ENCODE data around the gene SHROOM1. TPM values are rescaled to one million over a fixed set of nuclear protein-coding genes. Genes with fewer than 3 reads are reported as not detected.

The SHROOM1 gene
- total RNA-seq, 2 donors from 2014 or later = 62.1 to 364 TPM

DNA sequence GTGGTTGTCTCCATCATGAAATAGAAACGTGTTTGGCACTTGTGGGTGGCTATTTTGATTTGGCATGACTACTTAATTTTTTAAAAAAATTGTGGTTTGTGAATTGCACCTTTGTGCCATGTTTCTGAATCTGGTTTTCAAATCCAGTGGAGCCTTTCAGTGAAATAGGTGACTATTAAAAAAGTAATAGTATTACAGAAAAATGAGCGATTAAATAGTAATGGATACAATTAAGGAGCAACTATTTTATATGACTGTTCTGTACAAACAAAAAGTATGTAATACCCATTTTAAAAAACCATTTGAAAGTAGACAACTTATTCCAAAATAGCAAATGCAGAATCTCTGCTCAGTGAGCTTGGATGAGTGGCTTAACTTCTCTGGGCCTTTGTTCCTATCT is 14.4 kb downstream of the SHROOM1 start:
- Histone ChIP-seq H3K4me3 (no peak overlapping the region), H3K9me3 (no peaks in the 10 kb centered on the region), H3K27ac (no peak overlapping the region), H3K27me3 (replicated peaks; ENCODE audit: insufficient read depth) (no peaks in the 10 kb centered on the region), H3K36me3 (no peaks in the 10 kb centered on the region), H3K4me1 (replicated peaks) (peaks cover 6% of the 10 kb centered on the region)
- TF ChIP-seq, protein P1, sequence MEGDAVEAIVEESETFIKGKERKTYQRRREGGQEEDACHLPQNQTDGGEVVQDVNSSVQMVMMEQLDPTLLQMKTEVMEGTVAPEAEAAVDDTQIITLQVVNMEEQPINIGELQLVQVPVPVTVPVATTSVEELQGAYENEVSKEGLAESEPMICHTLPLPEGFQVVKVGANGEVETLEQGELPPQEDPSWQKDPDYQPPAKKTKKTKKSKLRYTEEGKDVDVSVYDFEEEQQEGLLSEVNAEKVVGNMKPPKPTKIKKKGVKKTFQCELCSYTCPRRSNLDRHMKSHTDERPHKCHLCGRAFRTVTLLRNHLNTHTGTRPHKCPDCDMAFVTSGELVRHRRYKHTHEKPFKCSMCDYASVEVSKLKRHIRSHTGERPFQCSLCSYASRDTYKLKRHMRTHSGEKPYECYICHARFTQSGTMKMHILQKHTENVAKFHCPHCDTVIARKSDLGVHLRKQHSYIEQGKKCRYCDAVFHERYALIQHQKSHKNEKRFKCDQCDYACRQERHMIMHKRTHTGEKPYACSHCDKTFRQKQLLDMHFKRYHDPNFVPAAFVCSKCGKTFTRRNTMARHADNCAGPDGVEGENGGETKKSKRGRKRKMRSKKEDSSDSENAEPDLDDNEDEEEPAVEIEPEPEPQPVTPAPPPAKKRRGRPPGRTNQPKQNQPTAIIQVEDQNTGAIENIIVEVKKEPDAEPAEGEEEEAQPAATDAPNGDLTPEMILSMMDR (IDR thresholded peaks at IDR 0.05) = no peak
- no peak for TF ChIP-seq POLR2A (IDR thresholded peaks at IDR 0.05)
- no peak for TF ChIP-seq POLR2AphosphoS5 (IDR thresholded peaks at IDR 0.05)
- no peak for DNase-seq (ENCODE audit: low spot score)
- intact Hi-C loops (cut with DNase I) = no loop called here
- 81% methylated on average over 2 of the region's 2 CpGs for WGBS

DNA sequence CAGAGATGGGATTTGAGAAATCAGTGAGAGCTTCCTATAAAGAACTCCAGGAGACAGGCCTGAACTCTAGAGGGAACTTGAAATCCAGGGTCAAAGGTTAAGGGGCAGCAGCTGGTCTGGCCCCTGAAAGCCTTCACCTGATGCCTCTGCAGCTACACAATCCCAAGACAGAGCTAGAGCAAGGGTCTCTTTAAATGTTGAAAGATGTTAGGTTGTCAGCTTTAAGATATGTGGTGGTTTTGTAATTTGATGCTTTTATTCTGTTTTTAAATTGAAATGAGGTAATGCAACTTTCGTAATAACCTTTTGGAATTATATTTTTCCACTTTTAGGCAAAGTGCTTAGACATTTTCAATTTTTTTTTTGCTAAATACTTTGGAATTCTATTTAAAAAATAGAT is 15.0 kb downstream of the SHROOM1 start:
- Histone ChIP-seq H3K36me3 (no peaks in the 10 kb centered on the region), H3K4me3 (no peak overlapping the region), H3K9me3 (no peaks in the 10 kb centered on the region), H3K27ac (no peak overlapping the region), H3K27me3 (replicated peaks; ENCODE audit: insufficient read depth) (no peaks in the 10 kb centered on the region), H3K4me1 (replicated peaks) (peaks cover 6% of the 10 kb centered on the region)
- WGBS = 93% methylated on average over 1 of the region's 1 CpG
- no peak for DNase-seq (ENCODE audit: low spot score)
- no peak for TF ChIP-seq POLR2AphosphoS5 (IDR thresholded peaks at IDR 0.05)
- TF ChIP-seq, protein P1 (IDR thresholded peaks at IDR 0.05) = no peak
- intact Hi-C loops (cut with DNase I) = no loop called here

DNA sequence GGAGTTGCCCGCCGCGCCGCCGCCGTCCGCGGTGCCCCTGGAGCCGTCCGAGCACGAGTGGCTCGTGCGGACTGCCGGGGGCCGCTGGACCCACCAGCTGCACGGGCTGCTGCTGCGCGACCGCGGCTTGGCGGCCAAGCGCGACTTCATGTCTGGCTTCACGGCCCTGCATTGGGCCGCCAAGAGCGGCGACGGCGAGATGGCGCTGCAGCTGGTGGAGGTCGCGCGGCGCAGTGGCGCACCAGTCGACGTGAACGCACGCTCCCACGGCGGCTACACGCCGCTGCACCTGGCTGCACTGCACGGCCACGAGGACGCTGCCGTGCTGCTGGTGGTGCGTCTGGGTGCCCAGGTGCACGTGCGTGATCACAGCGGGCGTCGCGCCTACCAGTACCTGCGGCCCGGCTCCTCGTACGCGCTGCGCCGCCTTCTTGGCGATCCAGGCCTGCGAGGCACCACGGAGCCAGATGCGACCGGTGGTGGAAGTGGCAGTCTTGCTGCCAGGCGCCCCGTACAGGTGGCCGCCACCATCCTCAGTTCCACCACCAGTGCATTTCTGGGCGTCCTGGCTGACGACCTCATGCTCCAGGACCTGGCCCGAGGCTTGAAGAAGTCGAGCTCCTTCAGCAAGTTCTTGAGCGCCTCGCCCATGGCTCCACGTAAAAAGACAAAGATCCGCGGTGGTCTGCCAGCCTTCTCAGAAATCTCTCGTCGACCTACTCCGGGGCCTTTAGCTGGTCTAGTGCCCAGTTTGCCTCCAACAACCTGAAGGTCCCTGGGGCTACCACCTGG is 15.7 kb downstream of the SHROOM1 start:
- no peaks in the 10 kb centered on the region for H3K9me3 ChIP-seq
- DNase-seq (ENCODE audit: low spot score) = no peak
- intact Hi-C loops (cut with DNase I) = no loop called here
- no peaks in the 10 kb centered on the region for H3K27me3 ChIP-seq (replicated peaks; ENCODE audit: insufficient read depth)
- peak overlapping the region; percentile 37 to 55 for H3K4me3 ChIP-seq
- H3K36me3 ChIP-seq = no peaks in the 10 kb centered on the region
- H3K4me1 ChIP-seq (replicated peaks) = peaks cover 2% of the 10 kb centered on the region
- peak overlapping the region; percentile 70 to 71 for H3K27ac ChIP-seq
- TF ChIP-seq, protein P1 (IDR thresholded peaks at IDR 0.05) = no peak
- TF ChIP-seq POLR2AphosphoS5 (IDR thresholded peaks at IDR 0.05) = no peak
- TF ChIP-seq POLR2A (IDR thresholded peaks at IDR 0.05) = no peak
- 73% methylated on average over 55 of the region's 81 CpGs for WGBS

DNA sequence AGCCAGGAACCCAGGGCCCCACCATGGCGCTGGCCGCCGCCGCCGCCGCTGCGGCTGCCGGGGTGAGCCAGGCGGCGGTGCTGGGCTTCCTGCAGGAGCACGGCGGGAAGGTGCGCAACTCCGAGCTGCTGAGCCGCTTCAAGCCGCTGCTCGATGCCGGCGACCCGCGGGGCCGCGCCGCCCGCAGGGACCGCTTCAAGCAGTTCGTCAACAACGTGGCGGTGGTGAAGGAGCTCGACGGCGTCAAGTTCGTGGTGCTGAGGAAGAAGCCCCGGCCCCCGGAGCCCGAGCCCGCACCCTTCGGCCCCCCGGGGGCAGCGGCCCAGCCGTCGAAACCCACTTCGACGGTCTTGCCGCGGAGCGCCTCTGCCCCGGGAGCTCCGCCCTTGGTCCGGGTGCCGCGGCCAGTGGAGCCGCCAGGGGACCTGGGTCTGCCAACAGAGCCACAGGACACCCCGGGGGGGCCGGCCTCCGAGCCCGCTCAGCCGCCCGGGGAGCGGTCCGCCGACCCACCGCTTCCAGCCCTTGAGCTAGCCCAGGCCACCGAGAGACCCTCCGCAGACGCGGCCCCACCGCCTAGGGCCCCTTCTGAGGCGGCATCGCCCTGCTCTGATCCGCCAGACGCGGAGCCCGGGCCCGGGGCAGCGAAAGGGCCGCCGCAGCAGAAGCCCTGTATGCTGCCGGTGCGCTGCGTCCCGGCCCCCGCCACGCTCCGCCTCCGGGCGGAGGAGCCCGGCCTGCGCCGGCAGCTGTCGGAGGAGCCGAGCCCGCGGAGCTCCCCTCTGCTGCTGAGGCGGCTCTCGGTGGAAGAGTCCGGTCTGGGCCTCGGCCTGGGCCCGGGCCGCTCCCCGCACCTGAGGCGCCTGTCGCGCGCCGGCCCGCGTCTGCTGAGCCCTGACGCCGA is 16.6 kb downstream of the SHROOM1 start:
- TF ChIP-seq, protein P1 (IDR thresholded peaks at IDR 0.05) = no peak
- TF ChIP-seq POLR2A (IDR thresholded peaks at IDR 0.05) (no peak), POLR2AphosphoS5 (IDR thresholded peaks at IDR 0.05) (no peak)
- peak overlapping the region; percentile 37 to 55 for H3K4me3 ChIP-seq
- H3K36me3 ChIP-seq = no peaks in the 10 kb centered on the region
- no peaks in the 10 kb centered on the region for H3K9me3 ChIP-seq
- intact Hi-C loops (cut with DNase I) = no loop called here
- peak overlapping the region; percentile 70 to 71 for H3K27ac ChIP-seq
- DNase-seq (ENCODE audit: low spot score) = no peak
- WGBS = 3% methylated on average over 65 of the region's 110 CpGs
- no peaks in the 10 kb centered on the region for H3K27me3 ChIP-seq (replicated peaks; ENCODE audit: insufficient read depth)
- H3K4me1 ChIP-seq (replicated peaks) = no peaks in the 10 kb centered on the region

All from prostate gland (tissue), 2 donors.